Activated CD4-positive, alpha-beta T cell treated with anti-CD3 and anti-CD28 coated beads, Interleukin-2, amount 50 U/mL, for 24 hours (primary cell): ENCODE data around the gene ZMIZ2.
"Not testable (repeated sequence)": the region's sequence is repeated elsewhere in the genome, so short reads cannot be mapped to it uniquely, and the experiment has no call there.

Experiments used
- DNase-seq, 2 donors: peaks; one replicate each; pipeline ENCODE4 v3.0.0-alpha.2; 2020; ENCODE audit warnings: low read depth in 1 of 2, low spot score in 1 of 2

ZMIZ2 gene

GRCh38 chr7:44798649-44799305 lies 50.1 kb downstream of the ZMIZ2 start:
- no peak for DNase-seq

DNA sequence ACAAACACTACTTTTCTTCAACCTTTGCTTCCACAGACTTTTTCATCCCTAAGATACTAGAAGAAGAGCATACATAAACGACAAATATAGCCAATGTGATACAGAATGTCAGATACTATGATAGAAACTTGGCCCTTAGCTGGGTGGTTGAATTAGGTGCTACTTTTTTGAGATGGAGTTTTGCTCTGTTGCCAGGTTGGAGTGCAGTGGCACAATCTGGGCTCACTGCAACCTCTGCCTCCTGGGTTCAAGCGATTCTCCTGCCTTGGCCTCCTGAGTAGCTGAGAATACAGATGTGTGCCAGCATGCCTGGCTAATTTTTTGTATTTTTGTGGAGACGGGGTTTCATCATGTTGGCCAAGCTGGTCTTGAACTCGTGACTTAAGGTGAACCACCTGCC lies 51.3 kb downstream of the ZMIZ2 start:
- no peak for DNase-seq

DNA sequence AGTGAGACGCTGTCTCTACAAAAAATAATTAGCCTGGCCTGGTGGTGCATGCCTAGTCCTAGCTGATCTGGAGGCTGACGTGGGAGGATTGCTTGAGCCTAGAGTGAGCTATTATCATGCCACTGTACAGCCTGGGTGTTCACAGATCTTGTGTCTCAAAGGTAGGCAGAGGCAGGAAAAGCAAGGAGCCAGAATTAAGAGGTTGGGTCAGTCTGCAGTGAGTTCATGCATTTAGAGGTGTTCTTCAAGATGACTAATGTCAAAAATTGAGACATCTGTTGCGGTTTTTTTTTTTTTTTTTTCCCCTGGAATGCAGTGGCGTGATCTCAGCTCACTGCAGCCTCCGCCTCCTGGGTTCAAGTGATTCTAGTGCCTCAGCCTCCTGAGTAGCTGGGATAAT lies 53.2 kb downstream of the ZMIZ2 start:
- no peak for DNase-seq

DNA sequence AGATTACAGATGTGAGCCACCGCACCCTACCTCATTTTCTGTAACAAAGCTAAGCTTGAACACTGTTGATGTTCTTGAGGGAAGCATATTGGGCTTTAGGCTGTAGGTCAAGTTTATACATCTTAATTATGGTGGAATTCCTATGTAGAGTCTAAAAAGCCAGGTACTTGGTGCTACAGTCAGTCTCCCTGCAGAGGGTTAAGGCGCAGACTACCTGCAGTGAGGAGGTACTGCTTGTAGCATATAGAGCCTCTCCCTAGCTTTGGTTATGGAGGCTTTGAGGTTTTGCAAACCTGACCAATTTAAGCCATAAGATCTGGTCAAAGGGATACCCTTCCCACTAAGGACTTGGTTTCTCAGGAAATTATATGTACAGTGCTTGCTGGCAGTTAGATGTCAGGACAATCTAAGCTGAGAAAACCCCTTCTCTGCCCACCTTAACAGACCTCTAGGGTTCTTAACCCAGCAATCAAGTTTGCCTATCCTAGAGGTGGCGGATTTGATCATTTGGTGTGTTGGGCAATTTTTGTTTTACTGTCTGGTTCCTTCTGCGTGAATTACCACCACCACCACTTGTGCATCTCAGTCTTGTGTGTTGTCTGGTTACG lies 53.9 kb downstream of the ZMIZ2 start:
- no peak for DNase-seq

- not testable (repeated sequence) for DNase-seq
These were observed 55.3 kb downstream of the ZMIZ2 start for GRCh38 chr7:44803828-44804519.

- no peak for DNase-seq
These were observed 57.3 kb downstream of the ZMIZ2 start for GRCh38 chr7:44805950-44806349.

DNA sequence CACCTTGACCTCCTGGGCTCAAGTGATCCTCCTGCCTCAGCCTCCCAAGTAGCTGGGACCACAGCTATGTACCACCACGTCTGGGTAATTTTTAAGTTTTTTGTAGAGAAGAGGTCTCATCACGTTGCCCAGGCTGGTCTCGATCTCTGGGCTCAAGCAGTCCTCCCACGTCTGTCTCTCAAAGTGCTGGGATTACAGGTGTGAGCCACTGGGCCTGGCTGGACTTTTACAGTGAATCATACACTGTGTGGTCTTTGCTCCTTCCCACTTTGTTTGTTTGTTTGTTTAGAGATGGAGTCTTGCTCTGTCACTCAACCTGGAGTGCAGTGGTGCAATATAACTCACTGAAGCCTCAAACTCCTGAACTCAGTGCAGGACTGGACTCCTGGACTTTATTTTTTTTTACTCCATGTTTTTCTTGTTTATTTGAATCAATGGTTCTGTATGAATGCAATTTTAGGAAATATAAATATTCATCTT lies 60.3 kb downstream of the ZMIZ2 start:
- DNase-seq = no peak

GRCh38 chr7:44811093-44811492 lies 62.4 kb downstream of the ZMIZ2 start:
- DNase-seq = no peak

- no peak for DNase-seq
These were observed 62.9 kb downstream of the ZMIZ2 start for GRCh38 chr7:44811571-44811970.

DNA sequence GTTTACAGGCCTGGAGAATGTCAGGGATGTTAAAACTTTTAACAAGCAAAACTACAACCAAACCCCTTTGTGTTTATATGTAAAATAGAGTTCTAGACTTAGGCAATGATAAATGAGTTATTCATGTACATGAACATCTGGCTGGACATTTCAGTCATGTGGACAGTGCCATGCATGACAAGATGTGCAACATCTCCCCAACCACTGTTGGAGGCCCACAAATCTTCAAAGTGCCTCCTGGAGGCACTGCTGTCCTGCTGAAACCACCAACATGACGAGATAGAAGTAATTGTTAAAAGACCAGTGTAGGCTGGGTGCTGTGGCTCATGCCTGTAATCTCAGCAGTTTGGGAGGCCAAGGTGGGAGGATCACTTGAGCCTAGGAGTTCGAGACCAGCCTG lies 66.3 kb downstream of the ZMIZ2 start:
- no peak for DNase-seq

- DNase-seq = no peak
These were observed 70.6 kb downstream of the ZMIZ2 start for GRCh38 chr7:44819292-44819691.
